Measurements from ENCODE around the gene MBNL1. TPM values are rescaled to one million over a fixed set of nuclear protein-coding genes. Genes with fewer than 3 reads are reported as not detected.

Gene MBNL1
- polyA plus RNA-seq, 1 donor (not counting 4 experiments of a cell fraction or from before 2014, with no cell fraction given): 58.3 TPM

DNA sequence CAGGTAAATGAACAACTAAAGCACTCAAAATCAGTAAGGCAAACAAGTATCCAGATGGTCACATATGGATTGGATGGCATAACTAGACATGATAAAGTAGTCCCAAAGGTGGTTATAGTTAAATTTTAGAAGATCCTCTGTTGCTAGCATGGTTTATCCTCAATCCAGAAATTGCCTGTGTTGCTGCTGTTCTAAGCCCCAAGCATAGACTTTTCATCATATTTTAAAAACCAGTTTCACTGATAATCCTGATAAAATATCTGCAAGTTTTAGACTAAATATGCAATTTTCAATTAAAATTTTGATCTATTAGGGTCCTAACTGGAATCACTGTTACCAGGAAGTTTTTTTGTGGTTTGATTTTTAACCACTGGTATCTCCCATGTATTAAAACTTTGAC lies 35.4 kb downstream of the MBNL1 start:
- no peak for TF ChIP-seq EZH2 (IDR thresholded peaks at IDR 0.05; ENCODE audit: low read length)
- TF ChIP-seq, protein P1, sequence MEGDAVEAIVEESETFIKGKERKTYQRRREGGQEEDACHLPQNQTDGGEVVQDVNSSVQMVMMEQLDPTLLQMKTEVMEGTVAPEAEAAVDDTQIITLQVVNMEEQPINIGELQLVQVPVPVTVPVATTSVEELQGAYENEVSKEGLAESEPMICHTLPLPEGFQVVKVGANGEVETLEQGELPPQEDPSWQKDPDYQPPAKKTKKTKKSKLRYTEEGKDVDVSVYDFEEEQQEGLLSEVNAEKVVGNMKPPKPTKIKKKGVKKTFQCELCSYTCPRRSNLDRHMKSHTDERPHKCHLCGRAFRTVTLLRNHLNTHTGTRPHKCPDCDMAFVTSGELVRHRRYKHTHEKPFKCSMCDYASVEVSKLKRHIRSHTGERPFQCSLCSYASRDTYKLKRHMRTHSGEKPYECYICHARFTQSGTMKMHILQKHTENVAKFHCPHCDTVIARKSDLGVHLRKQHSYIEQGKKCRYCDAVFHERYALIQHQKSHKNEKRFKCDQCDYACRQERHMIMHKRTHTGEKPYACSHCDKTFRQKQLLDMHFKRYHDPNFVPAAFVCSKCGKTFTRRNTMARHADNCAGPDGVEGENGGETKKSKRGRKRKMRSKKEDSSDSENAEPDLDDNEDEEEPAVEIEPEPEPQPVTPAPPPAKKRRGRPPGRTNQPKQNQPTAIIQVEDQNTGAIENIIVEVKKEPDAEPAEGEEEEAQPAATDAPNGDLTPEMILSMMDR (optimal IDR thresholded peaks at IDR 0.05 in 1 of 3, IDR thresholded peaks at IDR 0.05 in 1 of 3, conservative IDR thresholded peaks at IDR 0.05 in 1 of 3; ENCODE audit: extremely low read depth in 1 of 3, insufficient read depth in 2 of 3, low read length in 3 of 3): no peak
- H4K20me1 ChIP-seq (ENCODE audit: control insufficient read depth, extremely low read depth, insufficient read depth, low read length): no peaks in the 10 kb centered on the region
- dilution Hi-C loops (cut with MboI; ENCODE audit: extremely low pct_ligation_motif_present, low sequenced_read_pairs): no loop called here
- H3K4me3 ChIP-seq (ENCODE audit: control insufficient read depth in 2 of 3, extremely low read depth in 1 of 3, insufficient read depth in 2 of 3, low read depth in 1 of 3, low read length in 3 of 3): no peak overlapping the region
- H3K9me1 ChIP-seq (ENCODE audit: control insufficient read depth, extremely low read depth, insufficient read depth, low read length): no peaks in the 10 kb centered on the region
- DNase-seq (ENCODE audit: low read depth, low spot score) (no peak), FAIRE-seq (no peak)
- no peak overlapping the region for H3K27ac ChIP-seq (ENCODE audit: control insufficient read depth, insufficient read depth, low read length)
- no peak overlapping the region for H3K4me2 ChIP-seq (ENCODE audit: control insufficient read depth, extremely low read depth, insufficient read depth, low read depth, low read length)
- H3K9me3 ChIP-seq (ENCODE audit: control insufficient read depth, low read depth, low read length): no peaks in the 10 kb centered on the region
- H3K79me2 ChIP-seq (ENCODE audit: control insufficient read depth, insufficient read depth, low read length): peaks cover 87% of the 10 kb centered on the region
- H3K4me1 ChIP-seq (ENCODE audit: control insufficient read depth, extremely low read depth, insufficient read depth, low read length): peaks cover 33% of the 10 kb centered on the region
- no peaks in the 10 kb centered on the region for H3K27me3 ChIP-seq (ENCODE audit: control insufficient read depth, extremely low read depth, insufficient read depth, low read length)
- H2AFZ ChIP-seq (ENCODE audit: control insufficient read depth, low read length): no peak overlapping the region
- peaks cover 3 to 10% of the 10 kb centered on the region in 2 experiments for H3K36me3 ChIP-seq (ENCODE audit: control insufficient read depth in 2 of 2, extremely low read depth in 1 of 2, insufficient read depth in 2 of 2, low read length in 2 of 2)
- no peak overlapping the region for H3K9ac ChIP-seq (ENCODE audit: control insufficient read depth, extremely low read depth, insufficient read depth, low read length)

DNA sequence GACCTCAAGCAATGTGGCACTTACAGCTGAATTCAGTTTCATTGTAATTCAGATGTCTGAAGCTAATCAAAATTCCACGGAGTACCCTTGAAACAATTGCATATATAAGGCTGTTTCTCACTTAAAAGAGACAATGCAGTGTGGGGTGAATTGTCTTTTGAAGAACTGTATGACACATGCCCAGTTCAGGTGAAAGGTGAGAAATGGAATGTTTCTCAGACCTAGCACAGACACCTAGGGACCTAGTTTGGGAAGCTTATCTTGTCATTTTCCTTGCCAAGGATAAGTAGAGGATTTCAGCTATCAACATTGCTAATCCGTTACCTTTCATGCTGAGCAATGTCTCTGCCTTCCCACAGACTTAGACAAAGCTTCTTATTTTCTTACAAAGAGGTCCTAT lies 36.3 kb downstream of the MBNL1 start:
- Histone ChIP-seq H4K20me1 (ENCODE audit: control insufficient read depth, extremely low read depth, insufficient read depth, low read length) (no peaks in the 10 kb centered on the region), H3K9me1 (ENCODE audit: control insufficient read depth, extremely low read depth, insufficient read depth, low read length) (no peaks in the 10 kb centered on the region), H3K36me3 (ENCODE audit: control insufficient read depth in 2 of 2, extremely low read depth in 1 of 2, insufficient read depth in 2 of 2, low read length in 2 of 2) (peaks cover 0 to 5% of the 10 kb centered on the region in 2 experiments), H3K4me2 (ENCODE audit: control insufficient read depth, extremely low read depth, insufficient read depth, low read depth, low read length) (no peak overlapping the region), H3K27me3 (ENCODE audit: control insufficient read depth, extremely low read depth, insufficient read depth, low read length) (no peaks in the 10 kb centered on the region), H2AFZ (ENCODE audit: control insufficient read depth, low read length) (no peak overlapping the region), H3K4me3 (ENCODE audit: control insufficient read depth in 2 of 3, extremely low read depth in 1 of 3, insufficient read depth in 2 of 3, low read depth in 1 of 3, low read length in 3 of 3) (no peak overlapping the region), H3K4me1 (ENCODE audit: control insufficient read depth, extremely low read depth, insufficient read depth, low read length) (peaks cover 30% of the 10 kb centered on the region), H3K79me2 (ENCODE audit: control insufficient read depth, insufficient read depth, low read length) (peaks cover 78% of the 10 kb centered on the region), H3K9ac (ENCODE audit: control insufficient read depth, extremely low read depth, insufficient read depth, low read length) (no peak overlapping the region), H3K27ac (ENCODE audit: control insufficient read depth, insufficient read depth, low read length) (no peak overlapping the region), H3K9me3 (ENCODE audit: control insufficient read depth, low read depth, low read length) (no peaks in the 10 kb centered on the region)
- no peak for TF ChIP-seq EZH2 (IDR thresholded peaks at IDR 0.05; ENCODE audit: low read length)
- TF ChIP-seq, protein P1 (optimal IDR thresholded peaks at IDR 0.05 in 1 of 3, IDR thresholded peaks at IDR 0.05 in 1 of 3, conservative IDR thresholded peaks at IDR 0.05 in 1 of 3; ENCODE audit: extremely low read depth in 1 of 3, insufficient read depth in 2 of 3, low read length in 3 of 3): no peak
- FAIRE-seq (no peak), DNase-seq (ENCODE audit: low read depth, low spot score) (no peak)
- dilution Hi-C loops (cut with MboI; ENCODE audit: extremely low pct_ligation_motif_present, low sequenced_read_pairs): no loop called here
